ENCODE data around the gene NOX3.

Gene NOX3

DNA sequence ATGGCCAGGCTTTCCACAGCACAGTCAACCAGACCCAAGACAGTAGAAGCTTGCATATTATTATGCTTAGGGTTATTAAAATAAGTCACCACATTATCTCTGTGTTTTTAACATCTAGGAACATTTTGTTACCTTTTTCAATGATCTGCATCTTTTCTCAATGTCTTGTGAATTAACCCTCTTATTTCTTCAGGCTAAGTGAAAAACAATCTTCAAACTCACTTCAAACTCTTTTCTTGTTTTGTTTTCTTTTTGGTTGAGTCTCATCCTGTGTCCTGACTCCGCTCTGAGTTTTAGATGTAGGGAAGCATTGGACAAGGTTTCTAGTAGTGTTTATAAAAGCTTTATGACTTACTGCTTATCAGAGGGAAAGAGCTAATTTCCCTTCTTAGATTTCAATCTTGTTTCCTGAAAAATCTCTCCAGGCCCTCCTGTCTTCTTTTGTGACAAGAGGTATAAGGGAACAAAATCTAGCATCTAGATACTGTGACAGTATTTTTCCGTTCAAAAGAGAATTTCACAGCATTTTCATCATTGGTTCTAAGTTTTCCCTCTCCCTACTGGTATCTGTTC, 26.2 kb downstream of the NOX3 start:
- no peak for DNase-seq

GRCh38 chr6:155426408-155426945, 29.2 kb downstream of the NOX3 start:
- no peak for DNase-seq

DNA sequence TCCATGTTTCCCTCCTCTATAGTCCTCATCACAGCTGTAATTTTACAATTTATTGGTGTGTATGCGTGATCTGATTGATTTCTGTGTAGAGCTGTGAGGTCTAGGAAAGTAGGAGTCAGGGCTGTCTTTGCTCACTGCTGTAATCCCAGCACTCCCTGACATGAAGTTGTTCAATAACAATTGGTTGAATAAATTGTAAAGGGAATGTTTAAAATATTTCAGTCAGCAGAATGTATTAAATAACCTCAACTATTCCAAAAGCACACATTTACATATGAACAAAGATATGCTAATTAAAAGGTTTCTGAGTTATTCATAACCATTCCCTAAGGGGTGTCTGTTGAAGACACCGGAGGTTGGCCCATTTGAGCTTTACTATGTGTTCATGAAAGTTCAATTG, 31.5 kb downstream of the NOX3 start:
- no peak for DNase-seq

- DNase-seq: no peak
These were observed 33.0 kb downstream of the NOX3 start for GRCh38 chr6:155422635-155423034.

GRCh38 chr6:155420492-155420891, 35.1 kb downstream of the NOX3 start:
- no peak for DNase-seq

DNA sequence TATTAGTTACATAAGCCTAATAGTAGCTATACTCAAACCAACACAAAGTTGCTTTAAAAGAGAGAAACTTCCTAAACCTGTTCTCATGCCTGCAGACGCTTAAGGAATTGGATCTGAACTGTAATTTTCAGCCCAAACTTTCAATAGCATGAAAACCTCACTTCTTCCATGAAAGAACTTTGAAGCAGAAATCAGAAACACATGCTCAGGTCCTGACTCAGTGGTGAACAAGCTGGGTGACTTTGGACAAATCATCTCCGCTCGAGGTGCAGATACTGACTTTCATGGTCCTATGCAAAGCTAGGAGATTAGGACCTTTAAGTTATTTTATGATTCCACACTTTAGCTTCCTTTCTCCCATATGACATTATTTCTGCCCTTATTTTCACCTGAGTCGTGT, 36.5 kb downstream of the NOX3 start:
- DNase-seq: no peak

- DNase-seq: peak; percentile 69
These were observed 37.5 kb downstream of the NOX3 start for GRCh38 chr6:155418017-155418761.

GRCh38 chr6:155417454-155417853, 38.2 kb downstream of the NOX3 start:
- no peak for DNase-seq

GRCh38 chr6:155415953-155416352, 39.7 kb downstream of the NOX3 start:
- no peak for DNase-seq

DNA sequence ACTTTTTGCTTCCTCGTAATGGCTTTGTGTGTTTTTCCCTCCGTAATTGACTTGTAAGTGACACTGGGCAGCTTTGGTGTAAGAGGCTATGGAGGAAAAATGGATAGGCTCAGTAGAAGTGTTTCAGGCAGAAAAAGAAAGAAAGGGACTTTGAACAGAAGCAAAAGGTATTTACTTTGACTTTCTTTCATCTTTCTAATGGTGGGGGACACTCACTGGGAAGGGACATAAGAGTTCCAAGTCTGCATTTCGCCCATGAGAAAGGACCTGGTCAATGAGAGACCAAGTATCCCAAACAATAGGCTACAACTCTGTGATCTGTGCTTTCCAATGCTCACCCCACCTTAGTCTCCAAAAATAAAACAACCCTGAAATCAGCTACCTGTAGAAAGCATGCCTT, 41.6 kb downstream of the NOX3 start:
- DNase-seq: no peak

- no peak for DNase-seq
These were observed 43.3 kb downstream of the NOX3 start for GRCh38 chr6:155412335-155412734.

GRCh38 chr6:155411154-155412052, 44.2 kb downstream of the NOX3 start:
- DNase-seq: no peak

GRCh38 chr6:155409391-155409790, 46.2 kb downstream of the NOX3 start:
- no peak for DNase-seq

DNA sequence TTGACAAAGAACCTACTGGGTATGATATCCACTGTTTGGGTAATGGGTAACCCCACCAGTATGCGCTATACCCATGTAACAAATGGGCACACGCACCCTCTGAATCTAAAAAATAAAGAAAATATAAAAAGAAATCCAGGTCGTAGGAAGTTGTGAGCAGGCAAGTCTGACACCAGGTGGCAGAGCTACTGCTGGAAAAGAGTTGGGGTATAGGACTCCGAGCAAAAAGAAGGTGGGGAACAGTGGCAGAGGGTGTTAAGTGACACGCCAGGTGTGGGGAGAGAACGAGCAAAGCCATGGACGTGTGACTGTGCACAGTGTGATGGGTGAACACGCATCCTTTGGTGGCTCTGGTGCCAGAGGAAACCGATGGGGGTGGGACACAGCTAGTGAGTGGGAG, 46.7 kb downstream of the NOX3 start:
- DNase-seq: no peak

GRCh38 chr6:155408231-155408630, 47.4 kb downstream of the NOX3 start:
- DNase-seq: no peak

DNA sequence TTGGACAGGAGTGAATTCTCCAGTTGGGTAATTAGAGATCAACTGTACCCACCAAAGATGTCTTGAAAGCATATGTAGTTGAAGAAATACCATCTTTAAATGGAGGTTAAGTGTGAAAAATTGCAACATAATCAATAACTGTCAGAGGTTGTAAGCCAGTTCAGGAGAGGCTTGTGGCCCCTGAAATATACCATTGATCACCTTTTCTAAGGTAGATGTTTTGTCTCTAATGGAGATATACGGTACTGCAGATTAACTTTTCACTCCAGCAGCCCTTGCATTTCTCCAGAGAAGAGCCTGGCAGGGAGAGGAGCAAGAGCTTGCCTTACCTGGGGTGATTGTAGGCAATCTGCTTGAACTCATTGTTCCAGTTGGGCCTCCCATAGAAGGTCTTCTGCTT, 48.8 kb downstream of the NOX3 start:
- no peak for DNase-seq

- no peak for DNase-seq
These were observed 50.7 kb downstream of the NOX3 start for GRCh38 chr6:155404937-155405336.

DNA sequence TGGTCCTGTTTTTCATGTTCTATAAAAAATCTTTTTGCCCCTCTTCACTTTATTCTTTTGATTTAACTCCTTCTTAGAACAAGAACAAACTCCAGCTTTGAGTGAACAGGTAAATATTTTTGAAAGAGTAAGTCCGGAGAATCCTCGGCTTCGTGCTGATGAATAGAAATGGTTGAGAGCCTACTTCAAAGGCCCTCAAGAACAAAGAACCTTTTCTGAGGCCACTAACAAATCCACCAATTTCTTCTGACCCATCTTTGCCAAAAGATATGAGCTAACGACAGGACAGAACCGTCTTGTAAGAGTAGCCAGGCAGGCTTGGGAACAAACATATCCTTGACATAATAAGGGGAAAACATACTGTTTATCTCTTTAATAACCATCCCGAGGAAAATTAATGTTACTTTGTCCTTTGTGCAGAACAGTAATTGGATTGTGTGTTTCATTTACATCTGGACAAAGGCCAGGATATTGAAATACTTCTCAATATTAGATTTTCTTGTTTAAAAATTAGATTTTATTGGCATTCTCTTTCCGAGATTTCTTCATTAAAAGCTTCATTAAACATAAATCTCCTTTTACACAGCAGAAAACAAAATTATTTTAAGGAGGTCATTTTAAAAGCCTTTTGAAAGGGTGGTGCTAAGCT, 52.9 kb downstream of the NOX3 start:
- no peak for DNase-seq

DNA sequence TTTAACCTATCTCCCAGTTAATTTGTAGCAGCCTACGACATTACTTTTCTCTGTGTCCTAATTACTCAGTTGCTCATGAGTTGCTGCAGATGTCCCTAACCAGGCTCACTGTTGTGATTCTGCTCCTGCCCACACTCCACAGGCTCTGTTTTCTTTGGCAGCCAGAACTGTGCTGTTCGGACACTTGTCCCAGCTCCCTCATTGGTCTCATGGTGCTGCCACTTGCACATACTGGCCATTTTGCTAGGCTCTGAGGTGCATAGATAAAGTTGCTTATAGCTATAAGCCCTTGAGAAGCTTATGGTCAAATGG, 55.0 kb downstream of the NOX3 start:
- no peak for DNase-seq

GRCh38 chr6:155399745-155400653, 55.6 kb downstream of the NOX3 start:
- no peak for DNase-seq

- DNase-seq: no peak
These were observed 56.4 kb downstream of the NOX3 start for GRCh38 chr6:155399062-155399744.

DNA sequence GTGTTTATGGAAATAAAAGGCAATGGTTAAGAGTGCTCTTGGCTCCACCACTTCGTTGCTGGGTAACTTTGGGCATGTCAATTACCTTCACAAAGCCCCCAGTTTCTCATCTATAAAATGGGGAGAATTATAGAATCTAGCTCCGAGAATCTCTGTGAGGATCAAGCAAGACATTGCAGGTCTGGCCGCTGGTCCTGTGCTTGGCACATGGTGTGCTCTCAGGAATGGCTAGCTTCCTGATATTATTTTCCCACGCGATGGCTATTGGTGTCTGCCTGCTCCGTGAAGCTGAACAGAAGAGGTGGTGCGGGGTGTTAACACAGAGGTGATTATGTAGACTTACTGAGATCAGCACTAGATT, 57.0 kb downstream of the NOX3 start:
- DNase-seq: no peak
